Neuronal stem cell (in vitro differentiated cells): ENCODE results near the gene USP26.
"Not testable (repeated sequence)": the region's sequence is repeated elsewhere in the genome, so short reads cannot be mapped to it uniquely, and the experiment has no call there.

Experiments used
- DNase-seq: peaks from one replicate; pipeline ENCODE4 v3.0.0-alpha.2; 2013; ENCODE audit warnings: low spot score
- H2AFZ ChIP-seq: one replicate; pipeline ENCODE4 v1.6.1; 2013; ENCODE audit warnings: mild to moderate bottlenecking, low read length, inconsistent platforms
- H2AK5ac ChIP-seq: 2 replicates; pipeline ENCODE4 v1.6.1; 2013; ENCODE audit warnings: low read depth, mild to moderate bottlenecking, inconsistent platforms, low read length, moderate library complexity, mixed read lengths
- H2BK120ac ChIP-seq: 2 replicates; pipeline ENCODE4 v1.6.1; 2013; ENCODE audit warnings: low read depth, mild to moderate bottlenecking, inconsistent platforms, low read length, moderate library complexity, mixed read lengths
- H2BK12ac ChIP-seq: one replicate; pipeline ENCODE4 v1.6.1; 2013; ENCODE audit warnings: low read length, inconsistent platforms
- H2BK15ac ChIP-seq: 2 replicates; pipeline ENCODE4 v1.6.1; 2013; ENCODE audit warnings: mild to moderate bottlenecking, low read length, inconsistent platforms, mixed read lengths
- H2BK5ac ChIP-seq: one replicate; pipeline ENCODE4 v1.6.1; 2013; ENCODE audit warnings: inconsistent platforms, mild to moderate bottlenecking, low read length, moderate library complexity
- H3K14ac ChIP-seq: one replicate; pipeline ENCODE4 v1.6.1; 2013; ENCODE audit warnings: low read length, inconsistent platforms
- H3K18ac ChIP-seq: 2 replicates; pipeline ENCODE4 v1.6.1; 2013; ENCODE audit warnings: low read length, inconsistent platforms
- H3K23ac ChIP-seq: 2 replicates; pipeline ENCODE4 v1.6.1; 2013; ENCODE audit warnings: low read depth, mild to moderate bottlenecking, mixed read lengths, low read length, inconsistent platforms; ENCODE audit not compliant: poor library complexity
- H3K27ac ChIP-seq: replicated peaks from 3 replicates; pipeline ENCODE4 v1.5.1; 2013; ENCODE audit warnings: low read length, inconsistent platforms
- H3K27me3 ChIP-seq, 3 experiments: 2 replicates each; pipeline ENCODE4 v1.6.1; 2013; ENCODE audit warnings: low read length in 3 of 3, mild to moderate bottlenecking in 2 of 3, inconsistent platforms in 1 of 3, low read depth in 1 of 3, mixed read lengths in 1 of 3, moderate library complexity in 1 of 3; ENCODE audit not compliant: control insufficient read depth in 3 of 3, insufficient read depth in 3 of 3
- H3K36me3 ChIP-seq, 2 donors: replicated peaks in 1 of 2; 2 replicates each; pipeline ENCODE4 v1.6.1; 2013; ENCODE audit warnings: low read length in 2 of 2; ENCODE audit not compliant: control insufficient read depth in 2 of 2, insufficient read depth in 2 of 2
- H3K4ac ChIP-seq: 2 replicates; pipeline ENCODE4 v1.6.1; 2013; ENCODE audit warnings: inconsistent platforms, mild to moderate bottlenecking, low read length, moderate library complexity
- H3K4me1 ChIP-seq, 2 donors: 1 replicate in 1 of 2; 2 replicates in 1 of 2; pipeline ENCODE4 v1.6.1; 2013; ENCODE audit warnings: low read length in 2 of 2, low read depth in 1 of 2; ENCODE audit not compliant: control insufficient read depth in 2 of 2, insufficient read depth in 1 of 2
- H3K4me2 ChIP-seq: one replicate; pipeline ENCODE4 v1.6.1; 2013; ENCODE audit warnings: mild to moderate bottlenecking, low read length, inconsistent platforms; ENCODE audit not compliant: insufficient read depth, poor library complexity, severe bottlenecking
- H3K4me3 ChIP-seq, 2 donors: 2 replicates each; pipeline ENCODE4 v1.5.1; 2013; ENCODE audit warnings: low read length in 2 of 2, mild to moderate bottlenecking in 2 of 2, inconsistent platforms in 1 of 2, moderate library complexity in 1 of 2
- H3K79me1 ChIP-seq: one replicate; pipeline ENCODE4 v1.6.1; 2013; ENCODE audit warnings: low read depth, mild to moderate bottlenecking, inconsistent platforms, low read length, moderate library complexity
- H3K9ac ChIP-seq: one replicate; pipeline ENCODE4 v1.6.1; 2013; ENCODE audit warnings: mild to moderate bottlenecking, low read depth, low read length, inconsistent platforms; ENCODE audit not compliant: poor library complexity
- H3K9me3 ChIP-seq, 2 donors: replicated peaks in 1 of 2; 2 replicates each; pipeline versions ENCODE3 to v1.6.1; 2013; ENCODE audit warnings: low read length in 2 of 2, mild to moderate bottlenecking in 2 of 2, inconsistent platforms in 1 of 2, low read depth in 1 of 2, mixed read lengths in 1 of 2, moderate library complexity in 1 of 2; ENCODE audit not compliant: control insufficient read depth in 2 of 2, insufficient read depth in 1 of 2
- H4K8ac ChIP-seq: one replicate; pipeline ENCODE4 v1.6.1; 2013; ENCODE audit warnings: low read depth, mild to moderate bottlenecking, inconsistent platforms, low read length, moderate library complexity
- H4K91ac ChIP-seq: one replicate; pipeline ENCODE4 v1.6.1; 2013; ENCODE audit warnings: low read length, low read depth, mild to moderate bottlenecking, inconsistent platforms; ENCODE audit not compliant: poor library complexity
- WGBS, 2 donors: extraction: QIAGEN DNeasy Blood & Tissue Kit; methylation state at CpG; one replicate each; pipeline ENCODE4 v1.1.7; 2013; ENCODE audit warnings: missing lambda C conversion rate in 2 of 2, mixed read lengths in 1 of 2; ENCODE audit not compliant: insufficient read length in 2 of 2, insufficient replicate concordance in 1 of 2; ENCODE audit errors: extremely low coverage in 2 of 2; 5-methylcytosine and 5-hydroxymethylcytosine counted together

Gene USP26

GRCh38 chrX:133085056-133085455, 11.9 kb downstream of the USP26 start:
- H3K79me1 ChIP-seq, H2BK15ac ChIP-seq, H2BK120ac ChIP-seq, H3K9me3 ChIP-seq, H3K23ac ChIP-seq, H4K8ac ChIP-seq, H2BK12ac ChIP-seq, H2AFZ ChIP-seq, H3K18ac ChIP-seq, H3K4me1 ChIP-seq, DNase-seq, H3K27ac ChIP-seq, H2AK5ac ChIP-seq, H3K4me2 ChIP-seq, H4K91ac ChIP-seq, H3K36me3 ChIP-seq, H3K4me3 ChIP-seq, H3K9ac ChIP-seq, H3K4ac ChIP-seq, H3K14ac ChIP-seq, H2BK5ac ChIP-seq: not testable (repeated sequence)
- WGBS, 2 donors: no CpG with 5 or more reads among the region's 4 CpGs
- H3K27me3 ChIP-seq: peaks cover 0 to 25% (median 0%) of the 10 kb centered on the region in 3 experiments

DNA sequence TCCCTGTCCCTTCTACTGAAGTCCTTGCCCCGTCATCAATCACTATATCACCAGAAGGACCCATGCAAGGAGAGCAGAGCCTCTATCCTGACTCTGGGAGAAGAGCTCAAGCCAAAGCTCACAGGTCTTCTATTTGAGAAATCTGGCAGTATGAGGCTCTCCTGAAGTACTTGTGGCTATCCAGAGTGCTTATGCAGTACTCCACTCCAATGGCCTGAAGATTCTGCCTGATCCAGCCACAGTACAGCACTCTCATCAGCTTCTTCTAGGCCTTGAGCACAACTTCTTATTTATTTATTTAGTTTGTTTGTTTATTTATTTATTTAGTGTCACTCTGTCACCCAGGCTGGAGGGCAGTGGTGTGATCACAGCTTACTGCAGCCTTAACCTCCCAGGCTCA, 13.0 kb downstream of the USP26 start:
- Histone ChIP-seq H3K4me3 (no peak overlapping the region), H3K4me1 (no peaks in the 10 kb centered on the region), H3K27me3 (peaks cover 0 to 34% (median 0%) of the 10 kb centered on the region in 3 experiments), H2BK15ac (no peak overlapping the region), H3K79me1 (no peaks in the 10 kb centered on the region), H3K27ac (no peak overlapping the region), H2AFZ (no peak overlapping the region), H3K4ac (no peak overlapping the region), H2AK5ac (no peak overlapping the region), H3K14ac (no peak overlapping the region), H2BK5ac (no peak overlapping the region), H3K9ac (no peak overlapping the region), H3K23ac (no peak overlapping the region), H4K8ac (no peak overlapping the region), H3K18ac (no peak overlapping the region), H2BK120ac (no peak overlapping the region), H3K36me3 (no peaks in the 10 kb centered on the region), H3K4me2 (no peak overlapping the region), H2BK12ac (no peak overlapping the region), H3K9me3 (no peaks in the 10 kb centered on the region), H4K91ac (no peak overlapping the region)
- DNase-seq: no peak
- WGBS, 2 donors: no CpG with 5 or more reads among the region's 1 CpG

DNA sequence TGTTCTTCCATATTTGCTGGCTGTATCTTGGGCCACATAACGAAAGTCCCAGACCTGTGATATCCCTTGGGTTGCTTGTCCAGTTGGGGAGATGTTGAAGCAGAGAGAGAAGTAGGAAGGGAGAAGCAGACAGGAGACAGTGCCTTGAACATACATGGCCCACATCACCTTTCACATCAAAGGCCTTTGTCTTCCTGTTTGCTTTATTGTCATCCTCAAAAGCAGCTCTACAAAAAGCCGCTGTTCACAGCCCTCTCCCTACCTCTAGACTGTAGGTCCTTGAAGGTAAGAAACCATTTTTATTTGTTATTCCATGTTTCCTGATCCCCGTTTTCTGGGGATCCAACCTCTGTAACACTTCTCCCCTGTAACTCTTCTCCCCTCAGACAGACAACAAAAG, 14.9 kb downstream of the USP26 start:
- H3K4ac ChIP-seq: no peak overlapping the region
- no peak for DNase-seq
- H3K23ac ChIP-seq: no peak overlapping the region
- no peak overlapping the region for H3K9ac ChIP-seq
- H3K9me3 ChIP-seq: no peaks in the 10 kb centered on the region
- no peaks in the 10 kb centered on the region for H3K36me3 ChIP-seq
- H3K27me3 ChIP-seq: peaks cover 0 to 34% (median 0%) of the 10 kb centered on the region in 3 experiments
- H4K91ac ChIP-seq: no peak overlapping the region
- no peak overlapping the region for H4K8ac ChIP-seq
- H3K4me3 ChIP-seq: no peak overlapping the region
- no peak overlapping the region for H3K27ac ChIP-seq
- no peak overlapping the region for H2BK12ac ChIP-seq
- no peak overlapping the region for H2BK120ac ChIP-seq
- no peak overlapping the region for H2BK5ac ChIP-seq
- H3K14ac ChIP-seq: no peak overlapping the region
- H3K4me1 ChIP-seq: no peaks in the 10 kb centered on the region
- H2AK5ac ChIP-seq: no peak overlapping the region
- no peaks in the 10 kb centered on the region for H3K79me1 ChIP-seq
- no peak overlapping the region for H3K18ac ChIP-seq
- H3K4me2 ChIP-seq: no peak overlapping the region
- H2AFZ ChIP-seq: no peak overlapping the region
- H2BK15ac ChIP-seq: no peak overlapping the region
- WGBS, 2 donors: no CpG with 5 or more reads among the region's 3 CpGs

DNA sequence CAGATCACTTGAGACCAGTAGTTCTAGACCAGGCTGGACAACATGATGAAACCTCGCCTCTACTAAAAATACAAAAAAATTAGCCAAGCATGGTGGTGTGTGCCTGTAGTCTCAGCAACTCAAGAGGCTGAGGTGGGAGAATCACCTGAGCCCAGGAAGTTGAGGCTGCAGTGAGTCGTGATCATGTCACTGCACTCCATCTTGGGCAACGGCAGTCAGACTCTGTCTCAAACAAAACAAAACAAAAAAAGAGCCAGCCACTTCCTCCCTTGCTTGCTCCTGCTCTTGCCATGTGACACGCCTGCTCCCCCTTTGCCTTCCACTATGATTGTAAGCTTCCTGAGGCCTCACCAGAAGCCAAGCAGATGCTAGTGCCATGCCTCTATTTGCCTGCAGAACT, 19.1 kb downstream of the USP26 start:
- H3K27ac ChIP-seq, H2BK15ac ChIP-seq, H3K9me3 ChIP-seq, H4K8ac ChIP-seq, H3K9ac ChIP-seq, H3K4me3 ChIP-seq, H2AK5ac ChIP-seq, DNase-seq, H3K4me1 ChIP-seq, H3K23ac ChIP-seq, H2AFZ ChIP-seq, H3K79me1 ChIP-seq, H4K91ac ChIP-seq, H3K14ac ChIP-seq, H2BK12ac ChIP-seq, H2BK120ac ChIP-seq, H3K4me2 ChIP-seq, H3K36me3 ChIP-seq, H3K4ac ChIP-seq, H2BK5ac ChIP-seq, H3K18ac ChIP-seq: not testable (repeated sequence)
- WGBS, 2 donors: no CpG with 5 or more reads among the region's 4 CpGs
- H3K27me3 ChIP-seq: peaks cover 0 to 26% (median 0%) of the 10 kb centered on the region in 3 experiments
